Astrocyte of the spinal cord (primary cell): ENCODE results near the gene KLK3.

ENCODE experiments used
- DNase-seq: peaks from one replicate; pipeline ENCODE4 v3.0.0; 2011; ENCODE audit warnings: low read depth, low spot score
- H3K4me3 ChIP-seq: 2 replicates; pipeline ENCODE4 v1.5.1; 2011; ENCODE audit warnings: low read depth, mild to moderate bottlenecking, low read length, moderate library complexity
- CTCF ChIP-seq: IDR thresholded peaks from 2 replicates; pipeline ENCODE4 v1.5.1; 2012; ENCODE audit warnings: low read depth, mild to moderate bottlenecking, low read length, inconsistent platforms
- in situ Hi-C: cut with HindIII; loops from 2 replicates; pipeline ENCODE4 v1.10.0; 2017; ENCODE audit warnings: low sequenced_read_pairs

KLK3 gene

GRCh38 chr19:50896591-50897190 is 42.0 kb downstream of the KLK3 start:
- no peak for DNase-seq
- in situ Hi-C loops = no loop called here
- TF ChIP-seq CTCF = no peak
- H3K4me3 ChIP-seq = no peak overlapping the region

DNA sequence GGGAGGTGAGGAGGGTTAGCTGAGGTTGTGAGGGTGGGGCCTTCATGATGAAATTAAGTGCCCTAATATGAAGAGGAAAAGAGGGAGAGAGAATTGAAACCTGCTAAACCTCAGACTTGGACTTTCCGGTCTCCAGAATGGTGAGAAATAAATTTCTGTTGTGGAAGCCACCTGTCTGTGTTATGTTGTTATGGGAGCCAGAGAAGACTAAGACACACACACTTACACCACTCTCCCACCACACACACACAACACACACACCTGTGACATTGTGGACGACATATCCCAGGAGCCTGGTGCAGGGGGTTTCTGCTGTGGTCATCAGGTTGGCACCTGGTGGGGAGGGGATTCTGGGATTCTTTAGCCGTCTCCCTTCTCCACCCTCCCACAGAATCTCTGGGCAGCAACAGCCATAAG is 42.5 kb downstream of the KLK3 start:
- in situ Hi-C loops = no loop called here
- no peak for DNase-seq
- H3K4me3 ChIP-seq = no peak overlapping the region
- no peak for TF ChIP-seq CTCF

- H3K4me3 ChIP-seq = no peak overlapping the region
- in situ Hi-C loops = no loop called here
Observed at GRCh38 chr19:50897612-50898011, 42.9 kb downstream of the KLK3 start.

GRCh38 chr19:50898018-50898417 is 43.3 kb downstream of the KLK3 start:
- DNase-seq = no peak
- TF ChIP-seq CTCF = no peak
- in situ Hi-C loops = no loop called here
- H3K4me3 ChIP-seq = no peak overlapping the region

More at GRCh38 chr19:50897612-50898011, 42.9 kb downstream of the KLK3 start:
- no peak for DNase-seq
- TF ChIP-seq CTCF = no peak

DNA sequence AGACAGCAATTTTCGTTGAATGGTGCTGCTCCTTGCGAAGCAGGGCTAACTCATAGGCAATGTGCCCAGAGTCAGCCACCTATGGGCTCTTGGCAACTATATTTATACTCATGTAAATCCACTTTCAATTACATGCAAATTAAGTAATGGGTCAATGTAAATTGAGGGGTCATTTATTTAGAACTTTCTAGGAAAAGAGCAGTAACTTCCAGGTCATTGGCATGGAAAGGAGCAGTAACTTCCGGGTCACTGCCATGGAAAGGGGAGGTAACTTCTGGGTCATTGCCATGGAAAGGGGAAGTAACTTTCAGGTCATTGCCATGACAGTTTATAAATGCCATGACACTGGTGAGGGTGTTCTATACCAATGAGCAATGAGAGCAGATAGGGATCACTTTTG is 44.9 kb downstream of the KLK3 start:
- TF ChIP-seq CTCF = no peak
- DNase-seq = no peak
- in situ Hi-C loops = no loop called here
- H3K4me3 ChIP-seq = no peak overlapping the region

DNA sequence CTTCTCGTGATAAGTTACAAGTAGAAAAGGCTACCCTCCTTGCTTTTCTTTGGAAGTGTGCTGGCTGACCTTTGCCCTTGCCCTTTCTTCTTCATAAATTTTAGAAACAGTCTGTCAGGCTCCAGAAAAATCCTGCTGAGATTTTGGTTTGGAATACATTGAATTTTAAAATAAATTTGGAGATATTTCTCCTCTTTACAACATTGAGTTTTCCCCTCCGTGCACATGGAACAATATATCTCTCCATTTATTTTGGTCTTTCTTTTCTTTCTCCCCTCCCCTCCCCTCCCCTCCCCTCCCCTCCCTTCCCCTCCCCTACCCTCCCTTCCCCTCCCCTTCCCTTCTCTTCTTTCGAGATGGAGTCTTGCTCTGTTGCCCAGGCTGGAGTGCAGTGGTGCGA is 47.9 kb downstream of the KLK3 start:
- DNase-seq = no peak
- in situ Hi-C loops = no loop called here
- no peak for TF ChIP-seq CTCF
- no peak overlapping the region for H3K4me3 ChIP-seq

DNA sequence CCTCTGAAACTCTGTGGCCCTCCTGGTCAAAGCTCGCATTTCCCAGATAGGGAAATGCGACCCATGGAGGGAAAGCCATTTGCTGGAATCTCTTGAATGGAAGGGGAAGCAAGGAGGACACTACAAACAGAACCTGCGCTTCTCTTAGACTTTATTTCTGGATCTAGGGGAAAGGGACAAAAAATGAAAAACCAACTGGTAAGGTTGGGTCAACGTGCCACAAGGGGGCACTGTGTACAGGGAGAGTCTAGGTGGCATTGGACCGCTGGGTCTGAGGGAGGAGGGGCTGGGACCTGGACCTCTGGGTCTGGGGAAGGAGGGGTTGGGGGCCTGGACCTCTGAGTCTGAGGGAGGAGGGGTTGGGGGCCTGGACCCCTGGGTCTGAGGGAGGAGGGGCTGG is 51.5 kb downstream of the KLK3 start:
- H3K4me3 ChIP-seq = no peak overlapping the region
- peak; percentile 22 for TF ChIP-seq CTCF
- DNase-seq = no peak
- in situ Hi-C loops = no loop called here
